Measurements from ENCODE around the gene MAN1A2.

DNA sequence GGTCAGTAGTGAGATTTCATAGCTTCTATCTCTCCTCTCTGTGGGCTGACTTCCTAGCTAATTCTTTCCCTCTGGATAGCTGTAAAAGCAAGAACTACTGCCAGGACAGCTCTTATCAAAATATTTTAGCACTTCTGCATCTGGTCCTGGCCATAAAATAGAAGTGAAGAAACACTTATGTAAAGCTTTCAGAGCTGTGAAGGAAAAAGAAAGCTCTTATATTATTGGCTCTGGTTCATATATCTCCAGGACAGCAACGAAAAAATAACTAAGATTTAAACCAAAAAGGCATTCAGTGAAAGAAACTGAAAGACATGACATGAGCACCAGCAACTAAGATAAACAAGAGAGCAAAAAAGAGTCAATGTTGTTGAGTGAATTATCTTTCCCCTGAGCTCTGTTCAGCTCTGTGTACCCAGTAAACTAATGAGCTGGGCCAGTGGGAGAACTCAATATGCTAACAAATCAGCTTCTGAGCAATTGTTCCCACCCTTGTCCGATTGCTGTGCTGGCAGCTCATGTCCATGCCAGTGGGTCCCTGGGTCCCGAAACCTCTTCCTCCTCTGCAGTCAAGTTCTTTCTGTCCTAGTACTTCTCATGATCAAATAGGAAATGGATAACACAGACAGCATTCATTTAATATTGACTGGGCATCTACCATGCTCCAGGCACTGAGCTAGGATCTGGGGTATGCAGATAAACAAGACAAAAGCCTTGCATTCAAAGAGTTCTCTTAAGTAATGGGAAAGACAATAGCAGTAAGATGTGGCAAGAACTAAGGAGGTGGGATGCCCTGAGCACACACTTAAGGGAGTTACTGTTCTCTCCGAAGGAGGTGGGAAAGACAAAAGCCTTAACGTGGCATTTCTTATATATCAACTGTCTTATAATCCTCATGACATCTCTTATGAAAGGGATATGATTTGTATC, 45.3 kb upstream of the MAN1A2 start:
- TF ChIP-seq, protein P1, sequence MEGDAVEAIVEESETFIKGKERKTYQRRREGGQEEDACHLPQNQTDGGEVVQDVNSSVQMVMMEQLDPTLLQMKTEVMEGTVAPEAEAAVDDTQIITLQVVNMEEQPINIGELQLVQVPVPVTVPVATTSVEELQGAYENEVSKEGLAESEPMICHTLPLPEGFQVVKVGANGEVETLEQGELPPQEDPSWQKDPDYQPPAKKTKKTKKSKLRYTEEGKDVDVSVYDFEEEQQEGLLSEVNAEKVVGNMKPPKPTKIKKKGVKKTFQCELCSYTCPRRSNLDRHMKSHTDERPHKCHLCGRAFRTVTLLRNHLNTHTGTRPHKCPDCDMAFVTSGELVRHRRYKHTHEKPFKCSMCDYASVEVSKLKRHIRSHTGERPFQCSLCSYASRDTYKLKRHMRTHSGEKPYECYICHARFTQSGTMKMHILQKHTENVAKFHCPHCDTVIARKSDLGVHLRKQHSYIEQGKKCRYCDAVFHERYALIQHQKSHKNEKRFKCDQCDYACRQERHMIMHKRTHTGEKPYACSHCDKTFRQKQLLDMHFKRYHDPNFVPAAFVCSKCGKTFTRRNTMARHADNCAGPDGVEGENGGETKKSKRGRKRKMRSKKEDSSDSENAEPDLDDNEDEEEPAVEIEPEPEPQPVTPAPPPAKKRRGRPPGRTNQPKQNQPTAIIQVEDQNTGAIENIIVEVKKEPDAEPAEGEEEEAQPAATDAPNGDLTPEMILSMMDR (IDR thresholded peaks at IDR 0.05; ENCODE audit: low read length) = no peak
- no peak for TF ChIP-seq EZH2 (optimal IDR thresholded peaks at IDR 0.05; ENCODE audit: low read depth, low read length)

Data from MM.1S (cell line).